GM06990 (cell line): ENCODE data around the gene N4BP2.
A peak's percentile ranks its signal among the peaks of the same experiment; 100 is the strongest.

Experiments
- DNase-seq: peaks from one replicate; pipeline ENCODE4 v3.0.0-alpha.2; 2011; ENCODE audit not compliant: insufficient read length; ENCODE audit errors: extremely low read depth
- H3K27me3 ChIP-seq: replicated peaks from 2 replicates; pipeline ENCODE4 v1.6.0; 2011; ENCODE audit warnings: low read length; ENCODE audit not compliant: control insufficient read depth, insufficient read depth
- H3K36me3 ChIP-seq: 2 replicates; pipeline ENCODE4 v1.5.1; 2011; ENCODE audit warnings: low read length; ENCODE audit not compliant: control insufficient read depth, insufficient read depth
- H3K4me3 ChIP-seq: replicated peaks from 2 replicates; pipeline ENCODE4 v1.5.1; 2011; ENCODE audit warnings: low read depth, mild to moderate bottlenecking, control low read depth, low read length
- CTCF ChIP-seq: IDR thresholded peaks from 2 replicates; pipeline ENCODE4 v1.5.1; 2011; ENCODE audit warnings: low read length, control low read depth, mild to moderate bottlenecking, inconsistent platforms; ENCODE audit not compliant: insufficient read depth, poor library complexity, severe bottlenecking

N4BP2 gene

GRCh38 chr4:40185830-40186664 is 129.4 kb downstream of the N4BP2 start:
- Histone ChIP-seq H3K4me3 (no peak overlapping the region; the same call in 1 of the 2 replicates), H3K27me3 (no peaks in the 10 kb centered on the region), H3K36me3 (no peaks in the 10 kb centered on the region)
- DNase-seq, result peak; percentile 70
- TF ChIP-seq CTCF, result no peak

- TF ChIP-seq CTCF, result no peak
- DNase-seq, result no peak
- no peaks in the 10 kb centered on the region for H3K36me3 ChIP-seq
- H3K27me3 ChIP-seq, result no peaks in the 10 kb centered on the region
- H3K4me3 ChIP-seq, result no peak overlapping the region
These were observed 130.0 kb downstream of the N4BP2 start for GRCh38 chr4:40186665-40187014.

GRCh38 chr4:40187386-40187906 is 130.8 kb downstream of the N4BP2 start:
- no peak for TF ChIP-seq CTCF
- Histone ChIP-seq H3K36me3 (no peaks in the 10 kb centered on the region), H3K4me3 (no peak overlapping the region), H3K27me3 (no peaks in the 10 kb centered on the region)
- DNase-seq, result no peak

- DNase-seq, result no peak
- peak overlapping the region; percentile 59; the same call in 1 of the 2 replicates for H3K4me3 ChIP-seq
- no peak for TF ChIP-seq CTCF
- H3K27me3 ChIP-seq, result no peaks in the 10 kb centered on the region
- H3K36me3 ChIP-seq, result no peaks in the 10 kb centered on the region
These were observed 133.4 kb downstream of the N4BP2 start for GRCh38 chr4:40190019-40190418.

- peak overlapping the region; percentile 59 for H3K4me3 ChIP-seq
- H3K27me3 ChIP-seq, result no peaks in the 10 kb centered on the region
- TF ChIP-seq CTCF, result no peak
- DNase-seq, result no peak
- no peaks in the 10 kb centered on the region for H3K36me3 ChIP-seq
These were observed 133.8 kb downstream of the N4BP2 start for GRCh38 chr4:40190465-40190864.
